IMR-90 (cell line): Measurements from ENCODE around the gene SYVN1. TPM values are rescaled to one million over a fixed set of nuclear protein-coding genes. Genes with fewer than 3 reads are reported as not detected.

Experiments
- ATAC-seq: fragments of 200-7000 bp; cut with Tn5 transposase; 2 replicates; pipeline ENCODE4 v1.9.1; 2020; ENCODE audit warnings: low read depth, mild to moderate bottlenecking, moderate library complexity
- BruUV-seq: library from RNA; stranded (reverse); fragments of 400-500 nt; replicated peaks from 2 replicates; lab custom pipeline; 2021; lab: Mats Ljungman, UMichigan
- CTCF ChIA-PET: fragments of 300-600 bp; formaldehyde crosslinking; extraction: SDS; loops from one replicate; lab custom pipeline; 2021; ENCODE audit warnings: antibody characterized with exemption; lab: Yijun Ruan, JAX
- POLR2A ChIA-PET: fragments of 300-600 bp; sonication (Branson Sonifier 250); formaldehyde crosslinking; loops from one replicate; lab custom pipeline; 2022; ENCODE audit warnings: antibody characterized with exemption; ENCODE audit not compliant: unreplicated experiment; lab: Charles Lee
- DNase-seq: peaks from one replicate; pipeline ENCODE4 v3.0.0; 2013
- H2AFZ ChIP-seq: replicated peaks from 2 replicates; pipeline ENCODE3; 2013; ENCODE audit warnings: low read length, mild to moderate bottlenecking; ENCODE audit not compliant: poor library complexity
- H2AK5ac ChIP-seq: 2 replicates; pipeline ENCODE4 v1.6.1; 2013; ENCODE audit warnings: low read depth, low read length, inconsistent platforms
- H2AK9ac ChIP-seq: replicated peaks from 2 replicates; pipeline ENCODE3; 2013; ENCODE audit warnings: mild to moderate bottlenecking, low read depth, low read length, moderate library complexity; ENCODE audit not compliant: poor library complexity
- H2BK120ac ChIP-seq: 2 replicates; pipeline ENCODE4 v1.6.1; 2013; ENCODE audit warnings: low read depth, low read length, inconsistent platforms
- H2BK15ac ChIP-seq: 3 replicates; pipeline ENCODE4 v1.6.1; 2013; ENCODE audit warnings: low read depth, low read length, inconsistent platforms
- H2BK20ac ChIP-seq: 2 replicates; pipeline ENCODE4 v1.6.1; 2013; ENCODE audit warnings: low read depth, mild to moderate bottlenecking, inconsistent platforms, low read length, moderate library complexity
- H2BK5ac ChIP-seq: 2 replicates; pipeline ENCODE4 v1.6.1; 2013; ENCODE audit warnings: mild to moderate bottlenecking, low read depth, low read length, inconsistent platforms; ENCODE audit not compliant: poor library complexity, severe bottlenecking
- H3K14ac ChIP-seq: replicated peaks from 2 replicates; pipeline ENCODE4 v1.6.1; 2013; ENCODE audit warnings: low read depth, low read length, inconsistent platforms
- H3K18ac ChIP-seq: 2 replicates; pipeline ENCODE4 v1.6.1; 2013; ENCODE audit warnings: low read depth, low read length, control low read depth
- H3K23ac ChIP-seq: 2 replicates; pipeline ENCODE4 v1.6.1; 2013; ENCODE audit warnings: low read depth, low read length, inconsistent platforms
- H3K27ac ChIP-seq: 2 replicates; pipeline ENCODE4 v1.5.1; 2013; ENCODE audit warnings: mild to moderate bottlenecking, control low read depth, low read length; ENCODE audit not compliant: insufficient read depth
- H3K27me3 ChIP-seq: 2 replicates; pipeline ENCODE4 v1.6.1; 2013; ENCODE audit warnings: low read length; ENCODE audit not compliant: control insufficient read depth, insufficient read depth
- H3K36me3 ChIP-seq: 2 replicates; pipeline ENCODE4 v1.6.1; 2013; ENCODE audit warnings: low read length, mixed read lengths; ENCODE audit not compliant: control insufficient read depth, insufficient read depth
- H3K4ac ChIP-seq: 2 replicates; pipeline ENCODE4 v1.6.1; 2013; ENCODE audit warnings: low read depth, low read length, inconsistent platforms
- H3K4me1 ChIP-seq: 2 replicates; pipeline ENCODE4 v1.6.1; 2013; ENCODE audit warnings: low read length, mixed read lengths; ENCODE audit not compliant: control insufficient read depth, insufficient read depth
- H3K4me2 ChIP-seq: 2 replicates; pipeline ENCODE4 v1.6.1; 2013; ENCODE audit warnings: low read depth, mild to moderate bottlenecking, control low read depth, low read length, moderate library complexity
- H3K4me3 ChIP-seq: 2 replicates; pipeline ENCODE4 v1.5.1; 2013; ENCODE audit warnings: low read depth, mild to moderate bottlenecking, control low read depth, low read length, moderate library complexity; ENCODE audit not compliant: insufficient read depth
- H3K56ac ChIP-seq: 2 replicates; pipeline ENCODE4 v1.6.1; 2013; ENCODE audit warnings: low read length, inconsistent platforms; ENCODE audit not compliant: insufficient read depth; ENCODE audit errors: extremely low read depth
- H3K79me1 ChIP-seq, 2 experiments: 2 replicates each; pipeline ENCODE4 v1.6.1; 2013; ENCODE audit warnings: low read length in 2 of 2, inconsistent platforms in 1 of 2, low read depth in 1 of 2
- H3K9ac ChIP-seq: 2 replicates; pipeline ENCODE4 v1.6.1; 2013; ENCODE audit warnings: low read depth, low read length, control low read depth
- H3K9me1 ChIP-seq: 2 replicates; pipeline ENCODE4 v1.6.1; 2013; ENCODE audit warnings: low read length, inconsistent platforms; ENCODE audit not compliant: insufficient read depth
- H3K9me3 ChIP-seq: 2 replicates; pipeline ENCODE4 v1.6.1; 2013; ENCODE audit warnings: low read length; ENCODE audit not compliant: control insufficient read depth, insufficient read depth
- H4K20me1 ChIP-seq: 2 replicates; pipeline ENCODE4 v1.6.1; 2013; ENCODE audit warnings: low read length, inconsistent platforms; ENCODE audit not compliant: insufficient read depth
- H4K5ac ChIP-seq: 2 replicates; pipeline ENCODE4 v1.6.1; 2013; ENCODE audit warnings: mild to moderate bottlenecking, low read depth, low read length, control low read depth
- H4K8ac ChIP-seq, 2 experiments: 2 replicates each; pipeline ENCODE4 v1.6.1; 2013; ENCODE audit warnings: low read depth in 2 of 2, low read length in 2 of 2, control low read depth in 1 of 2, inconsistent platforms in 1 of 2
- H4K91ac ChIP-seq: 2 replicates; pipeline ENCODE4 v1.6.1; 2013; ENCODE audit warnings: low read depth, low read length, inconsistent platforms; ENCODE audit not compliant: insufficient read depth
- CEBPB ChIP-seq: IDR thresholded peaks from 2 replicates; pipeline ENCODE4 v1.6.1; 2012; ENCODE audit warnings: low read depth, low read length, improper control_type of control experiment
- RCOR1 ChIP-seq: IDR thresholded peaks from 2 replicates; pipeline ENCODE4 v1.6.1; 2012; ENCODE audit warnings: mild to moderate bottlenecking, low read length, improper control_type of control experiment; ENCODE audit not compliant: insufficient replicate concordance
- WGBS, 2 experiments: methylation state at CpG; one replicate each; pipeline versions ENCODE4 v1.1.5 to v1.1.7; 2013; ENCODE audit warnings: missing lambda C conversion rate in 2 of 2; ENCODE audit not compliant: insufficient read length in 1 of 2; ENCODE audit errors: extremely low coverage in 2 of 2; 5-methylcytosine and 5-hydroxymethylcytosine counted together
- dilution Hi-C: fragments of 300-500 bp; cut with HindIII; formaldehyde crosslinking; loops from one replicate; pipeline ENCODE4 v1.14.3; 2018; ENCODE audit warnings: low sequenced_read_pairs; ENCODE audit not compliant: unreplicated experiment
- in situ Hi-C: fragments of 300-500 bp; cut with MboI; formaldehyde crosslinking; loops from 3 replicates; pipeline ENCODE4 v1.14.3; 2019; ENCODE audit warnings: low sequenced_read_pairs, inconsistent platforms, mixed read lengths
- intact Hi-C: fragments of 100-400 bp; cut with micrococcal nuclease; formaldehyde crosslinking; loops from 2 replicates; pipeline ENCODE4 v1.10.0; 2022
- polyA plus RNA-seq, 3 experiments: library from polyadenylated mRNA; depleted of rRNA; stranded (reverse); fragments of >200 nt; gene quantifications; 2 replicates each; pipeline ENCODE4 v1.2.3, GENCODE V29; 2012; ENCODE audit warnings: low replicate concordance in 1 of 3
- total RNA-seq: library from RNA; depleted of rRNA; stranded (reverse); fragments of >200 nt; gene quantifications from 2 replicates; pipeline ENCODE4 v1.2.3, GENCODE V29; 2012

Gene SYVN1
- total and polyA plus RNA-seq, 2 of the 4 experiments (the other 2 are of a cell fraction): 9.5 to 52.9 TPM

- no peak for TF ChIP-seq RCOR1
- TF ChIP-seq CEBPB: 0 out of 2 replicates have a peak, but pooled peaks have one; percentile 1
- ChIA-PET CTCF (no interaction called here), POLR2A (no interaction called here)
- Histone ChIP-seq H3K4ac (no peak overlapping the region), H3K9me3 (no peaks in the 10 kb centered on the region), H3K27ac (no peak overlapping the region), H2AK5ac (no peak overlapping the region), H3K9me1 (no peaks in the 10 kb centered on the region), H4K5ac (no peak overlapping the region), H4K8ac (no peak overlapping the region), H2AK9ac (no peak overlapping the region), H3K23ac (no peak overlapping the region), H2BK5ac (no peak overlapping the region), H3K36me3 (no peaks in the 10 kb centered on the region), H2BK20ac (no peak overlapping the region), H3K27me3 (peaks cover 17% of the 10 kb centered on the region), H2AFZ (no peak overlapping the region), H3K4me3 (no peak overlapping the region), H3K56ac (no peak overlapping the region), H3K18ac (no peak overlapping the region), H4K20me1 (no peaks in the 10 kb centered on the region), H3K9ac (no peak overlapping the region), H2BK15ac (no peak overlapping the region), H3K4me1 (no peaks in the 10 kb centered on the region), H4K91ac (no peak overlapping the region), H2BK120ac (no peak overlapping the region), H3K14ac (no peak overlapping the region), H3K79me1 (no peaks in the 10 kb centered on the region), H3K4me2 (no peak overlapping the region)
- BruUV-seq: no TSS peak
- WGBS, 2 experiments: 92% methylated on average over 5 of the region's 7 CpGs; no CpG with 5 or more reads in 1 of the 2 experiments
- in situ Hi-C loops (no loop called here), dilution Hi-C loops (no loop called here), intact Hi-C loops (no loop called here)
- ATAC-seq: no peak
- no peak for DNase-seq
Observed at GRCh38 chr11:65141896-65142494, 7.7 kb upstream of the SYVN1 start.
